ENCODE results near the gene MFAP2. TPM values are rescaled to one million over a fixed set of nuclear protein-coding genes. Genes with fewer than 3 reads are reported as not detected.
A peak's percentile ranks its signal among the peaks of the same experiment; 100 is the strongest.

Gene MFAP2
- total and polyA plus RNA-seq, 8 donors, result 4.6 to 19.5 (median 8.7) TPM

GRCh38 chr1:17009706-17010105 lies 29.3 kb upstream of the MFAP2 start:
- DNase-seq (peak in 1 of 6 donors; percentile 16), ATAC-seq (no peak), FAIRE-seq (no peak)
- H3K36me3 ChIP-seq, result peaks cover 0 to 3% (median under 1%) of the 10 kb centered on the region in 3 donors
- H3K9me3 ChIP-seq, result no peaks in the 10 kb centered on the region
- peaks cover 6 to 35% (median 18%) of the 10 kb centered on the region in 3 donors for H3K4me1 ChIP-seq
- H3K4me3 ChIP-seq, result no peak overlapping the region
- no peak overlapping the region for H3K27ac ChIP-seq
- intact Hi-C loops (cut with DNase I), result no loop called here
- WGBS, 2 donors, result 55 to 67% methylated on average over 4 of the region's 4 CpGs
- no peaks in the 10 kb centered on the region for H3K27me3 ChIP-seq
- TF ChIP-seq CTCF (IDR thresholded peaks at IDR 0.05), result no peak

- Histone ChIP-seq H3K9me3 (no peaks in the 10 kb centered on the region), H3K36me3 (peaks cover 0 to 11% (median 3%) of the 10 kb centered on the region in 3 donors), H3K27ac (no peak overlapping the region), H3K4me3 (no peak overlapping the region), H3K4me1 (peaks cover 5 to 26% (median 12%) of the 10 kb centered on the region in 3 donors), H3K27me3 (no peaks in the 10 kb centered on the region)
- ATAC-seq, result no peak
- no peak for FAIRE-seq
- WGBS, 2 donors, result 88 to 94% methylated on average over 15 of the region's 15 CpGs
- no peak for TF ChIP-seq CTCF (IDR thresholded peaks at IDR 0.05)
- intact Hi-C loops (cut with DNase I), result no loop called here
- DNase-seq, result peak in 1 of 6 donors; percentile 45
These were observed 27.9 kb upstream of the MFAP2 start for GRCh38 chr1:17008208-17008855.

GRCh38 chr1:17007121-17007520 lies 26.7 kb upstream of the MFAP2 start:
- WGBS, 2 donors, result 93 to 94% methylated on average over 8 of the region's 8 CpGs
- Histone ChIP-seq H3K27ac (no peak overlapping the region), H3K9me3 (no peaks in the 10 kb centered on the region), H3K4me3 (no peak overlapping the region), H3K27me3 (no peaks in the 10 kb centered on the region), H3K36me3 (peaks cover 0 to 21% (median 3%) of the 10 kb centered on the region in 3 donors), H3K4me1 (peaks cover 0 to 14% (median 2%) of the 10 kb centered on the region in 3 donors)
- FAIRE-seq (no peak), ATAC-seq (no peak), DNase-seq (peak in 1 of 6 donors; percentile 36)
- no peak for TF ChIP-seq CTCF (IDR thresholded peaks at IDR 0.05)
- intact Hi-C loops (cut with DNase I), result no loop called here

GRCh38 chr1:17005365-17005740 lies 24.9 kb upstream of the MFAP2 start:
- H3K9me3 ChIP-seq, result no peaks in the 10 kb centered on the region
- peaks cover 0 to 9% (median 0%) of the 10 kb centered on the region in 3 donors for H3K4me1 ChIP-seq
- WGBS, 2 donors, result 94% methylated on average over 19 of the region's 19 CpGs
- intact Hi-C loops (cut with DNase I), result no loop called here
- DNase-seq (no peak), FAIRE-seq (no peak), ATAC-seq (no peak)
- H3K27me3 ChIP-seq, result no peaks in the 10 kb centered on the region
- H3K4me3 ChIP-seq, result no peak overlapping the region
- TF ChIP-seq CTCF (IDR thresholded peaks at IDR 0.05), result no peak
- peaks cover 0 to 27% (median 3%) of the 10 kb centered on the region in 3 donors for H3K36me3 ChIP-seq
- H3K27ac ChIP-seq, result no peak overlapping the region

All from pancreas (tissue), 10 donors.